ENCODE measurements around the gene AK8. TPM values are rescaled to one million over a fixed set of nuclear protein-coding genes. Genes with fewer than 3 reads are reported as not detected.

The AK8 gene
- total RNA-seq, 1 donor from 2014 or later, result 0.74 TPM

DNA sequence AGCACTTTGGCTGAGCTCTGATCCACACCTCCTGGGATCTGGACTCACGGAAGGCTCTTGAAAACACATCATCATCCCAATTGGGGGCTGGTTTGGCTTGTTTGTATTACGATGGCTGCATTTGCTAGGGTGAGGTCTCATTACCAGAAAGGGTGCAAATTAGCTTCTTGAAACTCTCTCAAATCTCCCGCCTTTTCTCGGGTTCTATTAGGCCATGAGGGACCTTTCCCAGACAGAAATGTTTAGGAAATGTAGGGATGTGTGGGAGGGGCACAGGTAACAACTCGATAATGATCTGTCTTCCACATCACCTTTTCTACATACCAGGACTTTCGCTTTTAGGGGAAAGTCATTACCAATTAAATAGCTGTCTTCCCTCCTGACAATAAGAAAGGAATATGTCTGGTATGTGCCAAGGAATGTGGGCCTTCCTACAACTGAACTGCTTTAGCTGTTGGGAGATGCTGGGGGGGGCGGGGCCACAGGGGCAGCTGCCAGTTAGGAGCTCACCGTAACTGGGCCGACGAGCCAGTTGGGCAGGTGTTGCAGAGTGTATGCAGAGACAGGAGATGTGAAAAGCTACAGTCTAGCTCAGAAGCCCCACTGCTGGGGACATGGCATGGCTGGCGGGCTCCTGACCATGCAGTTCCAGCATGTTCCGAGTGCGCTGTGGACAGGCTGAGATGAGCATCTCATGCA lies 71.2 kb downstream of the AK8 start:
- intact Hi-C loops (cut with micrococcal nuclease), result no loop called here
- no peaks in the 10 kb centered on the region for H3K9me3 ChIP-seq (replicated peaks)
- no peak overlapping the region for H3K4me3 ChIP-seq
- no peak for TF ChIP-seq CTCF (IDR thresholded peaks at IDR 0.05; ENCODE audit: borderline replicate concordance)
- no peaks in the 10 kb centered on the region for H3K36me3 ChIP-seq
- H3K4me1 ChIP-seq, result no peaks in the 10 kb centered on the region
- DNase-seq, result no peak
- H3K27me3 ChIP-seq (ENCODE audit: low read depth), result peaks cover 48% of the 10 kb centered on the region
- H3K27ac ChIP-seq (replicated peaks), result no peak overlapping the region

DNA sequence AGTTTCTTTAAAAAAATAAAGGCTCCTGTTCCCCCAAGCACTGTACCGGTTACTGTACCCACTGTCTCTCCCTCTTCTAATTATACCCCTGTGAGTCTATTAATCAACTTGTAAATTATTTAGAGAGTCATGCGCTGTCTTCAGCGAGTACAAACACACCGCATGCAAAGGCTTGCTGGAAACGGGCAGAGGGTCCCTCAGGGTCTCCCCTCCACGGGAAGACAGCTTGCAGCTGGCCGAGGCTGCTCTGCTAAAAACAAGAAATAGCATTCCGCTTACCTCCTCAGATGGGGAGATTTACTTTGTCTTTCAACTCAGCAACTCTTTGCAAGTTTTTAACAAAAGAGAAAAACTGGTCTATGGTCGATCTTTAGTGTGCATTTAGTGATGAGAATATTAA lies 71.8 kb downstream of the AK8 start:
- H3K36me3 ChIP-seq, result no peaks in the 10 kb centered on the region
- H3K27ac ChIP-seq (replicated peaks), result no peak overlapping the region
- H3K27me3 ChIP-seq (ENCODE audit: low read depth), result peaks cover 50% of the 10 kb centered on the region
- no peaks in the 10 kb centered on the region for H3K9me3 ChIP-seq (replicated peaks)
- H3K4me3 ChIP-seq, result no peak overlapping the region
- H3K4me1 ChIP-seq, result no peaks in the 10 kb centered on the region
- no peak for DNase-seq
- TF ChIP-seq CTCF (IDR thresholded peaks at IDR 0.05; ENCODE audit: borderline replicate concordance), result no peak
- intact Hi-C loops (cut with micrococcal nuclease), result no loop called here

- TF ChIP-seq CTCF (IDR thresholded peaks at IDR 0.05; ENCODE audit: borderline replicate concordance), result no peak
- Histone ChIP-seq H3K27ac (replicated peaks) (no peak overlapping the region), H3K4me3 (no peak overlapping the region), H3K9me3 (replicated peaks) (no peaks in the 10 kb centered on the region), H3K36me3 (no peaks in the 10 kb centered on the region), H3K27me3 (ENCODE audit: low read depth) (peaks cover 47% of the 10 kb centered on the region), H3K4me1 (peaks cover 4% of the 10 kb centered on the region)
- intact Hi-C loops (cut with micrococcal nuclease), result no loop called here
- DNase-seq, result no peak
Observed at GRCh38 chr9:132804576-132805295, 73.3 kb downstream of the AK8 start.

DNA sequence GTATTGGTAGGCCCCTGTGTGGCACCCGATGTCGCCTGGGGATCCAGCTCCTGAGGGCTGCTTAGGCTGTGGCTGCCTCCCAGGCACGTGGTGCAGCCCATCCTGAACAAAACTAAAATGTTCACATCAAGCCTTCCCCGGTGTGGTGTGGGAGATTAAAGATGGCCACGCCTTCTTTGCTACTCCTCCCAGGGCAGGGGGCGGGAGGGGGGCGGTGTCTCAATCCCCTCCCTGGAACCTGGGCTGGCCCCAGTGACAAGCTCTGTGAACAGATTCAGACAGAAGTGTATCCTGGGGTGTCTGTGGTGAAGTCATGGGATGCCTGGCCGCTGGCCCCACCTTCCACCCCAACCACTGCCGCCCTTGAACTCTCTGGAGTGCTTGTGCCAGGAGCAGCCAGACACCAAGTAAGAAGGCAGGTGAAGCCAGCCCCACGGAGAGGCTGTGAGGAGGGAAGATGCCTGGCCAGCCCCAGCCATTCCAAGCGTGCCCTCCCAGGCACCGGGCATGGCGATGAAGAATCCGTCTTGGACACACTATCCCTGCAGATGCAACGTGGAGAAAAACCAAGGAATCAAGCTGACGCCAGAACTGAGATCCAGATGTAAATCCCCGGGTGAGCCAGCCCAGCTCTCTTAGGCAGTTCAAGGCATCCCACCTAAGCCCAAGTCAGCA lies 75.8 kb downstream of the AK8 start:
- Histone ChIP-seq H3K27ac (replicated peaks) (no peak overlapping the region), H3K9me3 (replicated peaks) (no peaks in the 10 kb centered on the region), H3K4me1 (peaks cover 26% of the 10 kb centered on the region), H3K27me3 (ENCODE audit: low read depth) (peaks cover 44% of the 10 kb centered on the region), H3K36me3 (no peaks in the 10 kb centered on the region), H3K4me3 (no peak overlapping the region)
- DNase-seq, result no peak
- TF ChIP-seq CTCF (IDR thresholded peaks at IDR 0.05; ENCODE audit: borderline replicate concordance), result no peak
- intact Hi-C loops (cut with micrococcal nuclease), result no loop called here

GRCh38 chr9:132801659-132802058 lies 76.4 kb downstream of the AK8 start:
- no peaks in the 10 kb centered on the region for H3K36me3 ChIP-seq
- H3K27me3 ChIP-seq (ENCODE audit: low read depth), result peaks cover 44% of the 10 kb centered on the region
- intact Hi-C loops (cut with micrococcal nuclease), result no loop called here
- no peak for DNase-seq
- H3K27ac ChIP-seq (replicated peaks), result no peak overlapping the region
- H3K4me3 ChIP-seq, result no peak overlapping the region
- no peak for TF ChIP-seq CTCF (IDR thresholded peaks at IDR 0.05; ENCODE audit: borderline replicate concordance)
- no peaks in the 10 kb centered on the region for H3K9me3 ChIP-seq (replicated peaks)
- peaks cover 27% of the 10 kb centered on the region for H3K4me1 ChIP-seq

All from left ventricle myocardium inferior (tissue), 1 donor.